Natural killer cell (primary cell): ENCODE results near the gene AKAP8. TPM values are rescaled to one million over a fixed set of nuclear protein-coding genes. Genes with fewer than 3 reads are reported as not detected.

Experiments used
- ATAC-seq, 3 donors: fragments of 150-1000 bp in 2 of 3; fragments of 200-7000 bp in 1 of 3; cut with Tn5 transposase; 1 replicate in 1 of 3; 2 replicates in 2 of 3; pipeline ENCODE4 v1.10.0; 2021; ENCODE audit warnings: mild to moderate bottlenecking in 2 of 3, moderate library complexity in 2 of 3
- DNase-seq, 2 donors: peaks; one replicate each; pipeline versions ENCODE4 v3.0.0 to v3.0.0-alpha.2; 2013 to 2021; ENCODE audit warnings: mixed read lengths in 1 of 2
- H3K27ac ChIP-seq: one replicate; pipeline ENCODE4 v1.5.1; 2013; ENCODE audit warnings: mild to moderate bottlenecking, low read length
- H3K27me3 ChIP-seq: one replicate; pipeline ENCODE4 v1.6.1; 2013; ENCODE audit warnings: low read length; ENCODE audit not compliant: control insufficient read depth, insufficient read depth
- H3K36me3 ChIP-seq: one replicate; pipeline ENCODE4 v1.6.1; 2013; ENCODE audit warnings: low read length; ENCODE audit not compliant: control insufficient read depth, insufficient read depth
- H3K4me1 ChIP-seq: one replicate; pipeline ENCODE4 v1.6.1; 2013; ENCODE audit warnings: low read length; ENCODE audit not compliant: control insufficient read depth, insufficient read depth
- H3K4me3 ChIP-seq: one replicate; pipeline ENCODE4 v1.5.1; 2013; ENCODE audit warnings: low read length
- H3K9me3 ChIP-seq: one replicate; pipeline ENCODE4 v1.6.1; 2013; ENCODE audit warnings: low read length; ENCODE audit not compliant: control insufficient read depth, insufficient read depth
- H3K27ac Mint-ChIP-seq, 2 donors: one replicate each; pipeline ENCODE4 v1.8.0; 2022; ENCODE audit warnings: mild to moderate bottlenecking in 2 of 2, mixed read lengths in 2 of 2, moderate library complexity in 1 of 2
- H3K27me3 Mint-ChIP-seq, 2 donors: one replicate each; pipeline ENCODE4 v1.8.0; 2022; ENCODE audit warnings: low read depth in 2 of 2, mixed read lengths in 2 of 2
- H3K36me3 Mint-ChIP-seq: one replicate; pipeline ENCODE4 v1.8.0; 2022; ENCODE audit warnings: mixed read lengths
- H3K4me1 Mint-ChIP-seq, 2 donors: one replicate each; pipeline ENCODE4 v1.8.0; 2022; ENCODE audit warnings: mixed read lengths in 2 of 2
- H3K4me3 Mint-ChIP-seq: one replicate; pipeline ENCODE4 v1.8.0; 2022; ENCODE audit warnings: mild to moderate bottlenecking, moderate library complexity, mixed read lengths
- H3K9me3 Mint-ChIP-seq, 2 donors: one replicate each; pipeline ENCODE4 v1.8.0; 2022; ENCODE audit warnings: mixed read lengths in 2 of 2
- WGBS: methylation state at CpG from one replicate; pipeline ENCODE4 v1.1.7; 2013; ENCODE audit warnings: missing lambda C conversion rate; ENCODE audit not compliant: insufficient coverage; 5-methylcytosine and 5-hydroxymethylcytosine counted together
- intact Hi-C: fragments of 100-400 bp; cut with micrococcal nuclease; formaldehyde crosslinking; loops from one replicate; pipeline ENCODE4 v1.14.2; 2022
- total RNA-seq, 4 donors: library from RNA; stranded (reverse); fragments of 120-200 nt in 1 of 4; gene quantifications; one replicate each; pipeline versions ENCODE4 v1.2.3 to v1.2.4, GENCODE V29; 2013 to 2022
- TF ChIP-seq, protein P1 (sequence below): fragments of 200-600 bp; IDR thresholded peaks from one replicate; pipeline ENCODE4 v1.8.0; 2022; ENCODE audit warnings: antibody characterized with exemption

The AKAP8 gene
- total RNA-seq, 3 donors from 2014 or later (not counting 1 experiment from before 2014, with no cell fraction given), result 65.3 to 87.6 (median 76.9) TPM

- no peaks in the 10 kb centered on the region for H3K27me3 Mint-ChIP-seq
- peak overlapping the region; percentile 80 to 88 for H3K27ac Mint-ChIP-seq
- H3K4me3 Mint-ChIP-seq, result peak overlapping the region; percentile 40
- TF ChIP-seq, protein P1, sequence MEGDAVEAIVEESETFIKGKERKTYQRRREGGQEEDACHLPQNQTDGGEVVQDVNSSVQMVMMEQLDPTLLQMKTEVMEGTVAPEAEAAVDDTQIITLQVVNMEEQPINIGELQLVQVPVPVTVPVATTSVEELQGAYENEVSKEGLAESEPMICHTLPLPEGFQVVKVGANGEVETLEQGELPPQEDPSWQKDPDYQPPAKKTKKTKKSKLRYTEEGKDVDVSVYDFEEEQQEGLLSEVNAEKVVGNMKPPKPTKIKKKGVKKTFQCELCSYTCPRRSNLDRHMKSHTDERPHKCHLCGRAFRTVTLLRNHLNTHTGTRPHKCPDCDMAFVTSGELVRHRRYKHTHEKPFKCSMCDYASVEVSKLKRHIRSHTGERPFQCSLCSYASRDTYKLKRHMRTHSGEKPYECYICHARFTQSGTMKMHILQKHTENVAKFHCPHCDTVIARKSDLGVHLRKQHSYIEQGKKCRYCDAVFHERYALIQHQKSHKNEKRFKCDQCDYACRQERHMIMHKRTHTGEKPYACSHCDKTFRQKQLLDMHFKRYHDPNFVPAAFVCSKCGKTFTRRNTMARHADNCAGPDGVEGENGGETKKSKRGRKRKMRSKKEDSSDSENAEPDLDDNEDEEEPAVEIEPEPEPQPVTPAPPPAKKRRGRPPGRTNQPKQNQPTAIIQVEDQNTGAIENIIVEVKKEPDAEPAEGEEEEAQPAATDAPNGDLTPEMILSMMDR, result no peak
- peak in 1 of 2 donors; percentile 45 for DNase-seq
- no peaks in the 10 kb centered on the region for H3K36me3 ChIP-seq
- no peaks in the 10 kb centered on the region for H3K9me3 Mint-ChIP-seq
- ATAC-seq, result peak; percentile 25 to 47 (median 45)
- no peaks in the 10 kb centered on the region for H3K9me3 ChIP-seq
- WGBS, result 55% methylated on average over 4 of the region's 6 CpGs
- peaks cover 63% of the 10 kb centered on the region for H3K4me1 ChIP-seq
- H3K36me3 Mint-ChIP-seq, result no peaks in the 10 kb centered on the region
- H3K27ac ChIP-seq, result no peak overlapping the region
- no peaks in the 10 kb centered on the region for H3K27me3 ChIP-seq
- intact Hi-C loops, result loop anchor here (5.0 kb wide), 1 partner anchor 33 kb away; no protein-coding TSS in a partner anchor
- H3K4me3 ChIP-seq, result no peak overlapping the region
- peaks cover 87 to 88% of the 10 kb centered on the region in 2 donors for H3K4me1 Mint-ChIP-seq
These were observed 54.6 kb downstream of the AKAP8 start for GRCh38 chr19:15324791-15325519.

DNA sequence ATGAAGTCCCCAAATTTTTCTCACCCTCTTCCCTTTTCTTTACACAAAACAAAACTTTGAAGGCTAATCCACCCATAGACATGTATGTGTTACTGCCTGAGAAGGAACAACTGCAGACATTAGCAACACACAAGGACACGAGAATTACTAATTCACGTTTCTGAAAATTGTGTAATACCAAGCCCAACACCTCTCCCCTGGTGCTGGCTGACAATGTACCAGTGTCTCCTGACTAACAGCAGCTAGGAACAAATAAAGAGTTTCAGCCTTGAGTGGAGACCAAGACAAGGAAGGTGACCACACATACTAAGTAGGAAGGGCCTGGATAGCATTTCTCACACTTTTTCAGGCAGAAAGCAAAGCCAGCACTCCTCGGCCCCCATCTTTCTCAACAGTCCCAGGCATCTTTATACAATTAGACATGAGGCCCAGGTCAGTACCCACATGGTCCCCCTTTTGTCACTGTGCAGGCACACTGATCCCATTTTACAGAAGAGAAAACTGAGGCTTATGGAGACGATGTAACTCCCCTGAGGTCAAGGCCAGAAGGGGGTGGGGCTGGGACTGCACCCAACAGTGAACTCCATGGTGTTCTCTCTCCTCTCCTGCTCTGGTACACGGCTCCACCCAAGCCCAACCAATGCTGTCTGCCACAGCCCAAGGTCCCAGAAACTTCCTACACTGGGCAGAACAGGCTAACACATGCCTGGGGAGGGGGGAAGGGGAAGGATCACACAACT is 55.9 kb downstream of the AKAP8 start:
- H3K9me3 ChIP-seq, result no peaks in the 10 kb centered on the region
- no peaks in the 10 kb centered on the region for H3K27me3 Mint-ChIP-seq
- 31% methylated on average over 4 of the region's 5 CpGs for WGBS
- peaks cover 65% of the 10 kb centered on the region for H3K4me1 ChIP-seq
- no peaks in the 10 kb centered on the region for H3K9me3 Mint-ChIP-seq
- no peaks in the 10 kb centered on the region for H3K27me3 ChIP-seq
- peak overlapping the region; percentile 64 for H3K4me3 Mint-ChIP-seq
- H3K4me3 ChIP-seq, result no peak overlapping the region
- peak overlapping the region; percentile 80 to 88 for H3K27ac Mint-ChIP-seq
- intact Hi-C loops, result no loop called here
- DNase-seq (peak in 1 of 2 donors; percentile 20), ATAC-seq (peak; percentile 59 to 71 (median 70))
- H3K27ac ChIP-seq, result peak overlapping the region; percentile 19
- peaks cover 85 to 88% of the 10 kb centered on the region in 2 donors for H3K4me1 Mint-ChIP-seq
- H3K36me3 ChIP-seq, result no peaks in the 10 kb centered on the region
- TF ChIP-seq, protein P1, result no peak
- no peaks in the 10 kb centered on the region for H3K36me3 Mint-ChIP-seq

DNA sequence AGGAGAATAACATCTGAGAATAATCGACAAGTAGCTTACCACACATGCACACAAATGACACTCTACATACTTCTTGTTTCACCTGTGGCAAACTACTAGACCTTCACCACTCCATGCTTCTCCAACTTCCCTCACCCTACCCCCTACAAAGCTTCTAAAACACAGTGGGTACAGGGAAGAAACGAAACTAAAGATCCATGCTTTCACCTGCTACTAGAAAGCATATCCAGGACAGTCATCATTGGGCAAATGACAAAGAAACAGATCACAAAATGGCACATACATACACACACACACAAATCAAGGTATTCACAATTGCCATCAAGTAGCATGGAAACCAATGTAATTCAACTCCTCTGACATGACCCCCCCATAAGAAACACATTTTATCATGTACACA is 57.8 kb downstream of the AKAP8 start:
- Histone ChIP-seq H3K4me3 (no peak overlapping the region), H3K9me3 (no peaks in the 10 kb centered on the region), H3K27ac (no peak overlapping the region), H3K4me1 (peaks cover 69% of the 10 kb centered on the region), H3K36me3 (no peaks in the 10 kb centered on the region), H3K27me3 (no peaks in the 10 kb centered on the region)
- TF ChIP-seq, protein P1, result no peak
- Mint-ChIP-seq H3K27me3 (no peaks in the 10 kb centered on the region), H3K36me3 (no peaks in the 10 kb centered on the region), H3K9me3 (no peaks in the 10 kb centered on the region), H3K4me3 (peak overlapping the region; percentile 28), H3K27ac (peak overlapping the region; percentile 58 to 59), H3K4me1 (peaks cover 88 to 89% of the 10 kb centered on the region in 2 donors)
- DNase-seq (no peak), ATAC-seq (no peak)
- 52% methylated on average over 2 of the region's 2 CpGs for WGBS
- intact Hi-C loops, result no loop called here
